Measurements from ENCODE around the gene HK3. TPM values are rescaled to one million over a fixed set of nuclear protein-coding genes. Genes with fewer than 3 reads are reported as not detected.

The HK3 gene
- polyA plus RNA-seq, 1 donor from 2014 or later = 7.8 TPM

DNA sequence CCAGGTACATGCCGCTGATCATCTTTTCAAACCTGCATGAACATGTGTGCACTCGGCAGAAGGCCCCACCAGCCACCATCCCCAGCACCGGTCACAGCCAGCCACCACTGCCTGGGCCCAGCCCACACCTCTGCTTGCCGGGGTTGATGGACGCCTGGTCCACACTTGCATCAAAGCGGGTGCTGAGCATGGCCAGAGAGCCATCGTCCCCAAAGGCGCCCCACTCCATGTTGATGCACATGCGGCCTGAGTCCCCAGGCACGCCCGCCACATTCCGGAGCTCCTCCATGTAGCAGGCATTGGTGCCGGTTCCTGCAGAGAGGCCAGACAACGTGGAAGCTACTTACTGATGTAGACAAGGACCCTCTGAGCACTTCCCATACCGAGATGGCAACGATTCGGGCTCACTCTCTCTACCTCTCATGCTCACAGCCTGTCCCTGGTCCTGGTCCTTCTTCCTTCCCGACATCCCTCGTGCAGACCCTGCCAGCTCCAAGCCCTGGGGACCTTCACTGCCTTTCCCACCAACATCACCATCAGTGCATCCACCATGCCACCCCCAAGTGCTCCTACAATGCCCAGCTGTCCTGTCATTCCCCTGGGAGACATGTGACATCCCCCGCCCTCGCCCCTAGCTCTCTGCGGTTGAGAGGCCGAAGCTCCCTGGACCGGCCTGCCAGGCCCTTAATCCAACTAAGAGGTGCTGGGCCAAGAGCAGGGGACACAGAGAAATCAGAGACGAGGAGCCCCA, 17.2 kb downstream of the HK3 start:
- no peaks in the 10 kb centered on the region for H3K9me2 ChIP-seq (ENCODE audit: insufficient read depth, low read length)
- no peak overlapping the region for H3K4me2 ChIP-seq (ENCODE audit: low read length)
- no peaks in the 10 kb centered on the region for H4K20me1 ChIP-seq (ENCODE audit: insufficient read depth)
- H2AFZ ChIP-seq (ENCODE audit: low read depth, low read length) = no peak overlapping the region
- no peaks in the 10 kb centered on the region for H3K27me3 ChIP-seq (ENCODE audit: insufficient read depth, low read depth, low read length)
- H3F3A ChIP-seq (ENCODE audit: insufficient read depth, low read length, poor library complexity, severe bottlenecking) = no peaks in the 10 kb centered on the region
- H3K79me2 ChIP-seq (replicated peaks; ENCODE audit: insufficient read depth, low read length) = no peaks in the 10 kb centered on the region
- TF ChIP-seq POLR2AphosphoS5 (IDR thresholded peaks at IDR 0.05) = no peak
- no peak for TF ChIP-seq MXI1 (conservative IDR thresholded peaks at IDR 0.05; ENCODE audit: poor library complexity, severe bottlenecking)
- TF ChIP-seq EP300 (conservative IDR thresholded peaks at IDR 0.05; ENCODE audit: poor library complexity, severe bottlenecking) = no peak
- TF ChIP-seq, protein P1, sequence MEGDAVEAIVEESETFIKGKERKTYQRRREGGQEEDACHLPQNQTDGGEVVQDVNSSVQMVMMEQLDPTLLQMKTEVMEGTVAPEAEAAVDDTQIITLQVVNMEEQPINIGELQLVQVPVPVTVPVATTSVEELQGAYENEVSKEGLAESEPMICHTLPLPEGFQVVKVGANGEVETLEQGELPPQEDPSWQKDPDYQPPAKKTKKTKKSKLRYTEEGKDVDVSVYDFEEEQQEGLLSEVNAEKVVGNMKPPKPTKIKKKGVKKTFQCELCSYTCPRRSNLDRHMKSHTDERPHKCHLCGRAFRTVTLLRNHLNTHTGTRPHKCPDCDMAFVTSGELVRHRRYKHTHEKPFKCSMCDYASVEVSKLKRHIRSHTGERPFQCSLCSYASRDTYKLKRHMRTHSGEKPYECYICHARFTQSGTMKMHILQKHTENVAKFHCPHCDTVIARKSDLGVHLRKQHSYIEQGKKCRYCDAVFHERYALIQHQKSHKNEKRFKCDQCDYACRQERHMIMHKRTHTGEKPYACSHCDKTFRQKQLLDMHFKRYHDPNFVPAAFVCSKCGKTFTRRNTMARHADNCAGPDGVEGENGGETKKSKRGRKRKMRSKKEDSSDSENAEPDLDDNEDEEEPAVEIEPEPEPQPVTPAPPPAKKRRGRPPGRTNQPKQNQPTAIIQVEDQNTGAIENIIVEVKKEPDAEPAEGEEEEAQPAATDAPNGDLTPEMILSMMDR (IDR thresholded peaks at IDR 0.05; ENCODE audit: poor library complexity, severe bottlenecking) = no peak
- no peak for TF ChIP-seq REST (IDR thresholded peaks at IDR 0.05; ENCODE audit: borderline replicate concordance)
- no peak for TF ChIP-seq SMC3 (conservative IDR thresholded peaks at IDR 0.05; ENCODE audit: poor library complexity)
- TF ChIP-seq TAF1 (IDR thresholded peaks at IDR 0.05; ENCODE audit: low read depth) = no peak
- no peak for TF ChIP-seq RAD21 (conservative IDR thresholded peaks at IDR 0.05)
- TF ChIP-seq EZH2 (IDR thresholded peaks at IDR 0.05; ENCODE audit: borderline replicate concordance, insufficient read depth, low read length, poor library complexity, severe bottlenecking) = no peak
- no peak overlapping the region for H3K27ac ChIP-seq (ENCODE audit: low read length)
- H3K4me3 ChIP-seq (ENCODE audit: low read length) = no peak overlapping the region
- H3K9ac ChIP-seq (ENCODE audit: low read length) = no peak overlapping the region
- H3K36me3 ChIP-seq (ENCODE audit: insufficient read depth, low read length) = no peaks in the 10 kb centered on the region
- no peaks in the 10 kb centered on the region for H3K9me3 ChIP-seq (ENCODE audit: low read length)

- Histone ChIP-seq H3K27me3 (ENCODE audit: insufficient read depth, low read depth, low read length) (no peaks in the 10 kb centered on the region), H3K27ac (ENCODE audit: low read length) (no peak overlapping the region), H3K9me3 (ENCODE audit: low read length) (no peaks in the 10 kb centered on the region), H3K79me2 (replicated peaks; ENCODE audit: insufficient read depth, low read length) (no peaks in the 10 kb centered on the region), H3K4me3 (ENCODE audit: low read length) (no peak overlapping the region), H3F3A (ENCODE audit: insufficient read depth, low read length, poor library complexity, severe bottlenecking) (no peaks in the 10 kb centered on the region), H3K4me2 (ENCODE audit: low read length) (no peak overlapping the region), H4K20me1 (ENCODE audit: insufficient read depth) (no peaks in the 10 kb centered on the region), H3K9ac (ENCODE audit: low read length) (no peak overlapping the region), H3K36me3 (ENCODE audit: insufficient read depth, low read length) (no peaks in the 10 kb centered on the region), H3K9me2 (ENCODE audit: insufficient read depth, low read length) (no peaks in the 10 kb centered on the region), H2AFZ (ENCODE audit: low read depth, low read length) (no peak overlapping the region)
- TF ChIP-seq, protein P1 (IDR thresholded peaks at IDR 0.05; ENCODE audit: poor library complexity, severe bottlenecking) = no peak
- TF ChIP-seq TAF1 (IDR thresholded peaks at IDR 0.05; ENCODE audit: low read depth) (no peak), RAD21 (conservative IDR thresholded peaks at IDR 0.05) (no peak), SMC3 (conservative IDR thresholded peaks at IDR 0.05; ENCODE audit: poor library complexity) (no peak), POLR2AphosphoS5 (IDR thresholded peaks at IDR 0.05) (no peak), EZH2 (IDR thresholded peaks at IDR 0.05; ENCODE audit: borderline replicate concordance, insufficient read depth, low read length, poor library complexity, severe bottlenecking) (no peak), EP300 (conservative IDR thresholded peaks at IDR 0.05; ENCODE audit: poor library complexity, severe bottlenecking) (no peak), MXI1 (conservative IDR thresholded peaks at IDR 0.05; ENCODE audit: poor library complexity, severe bottlenecking) (no peak), REST (IDR thresholded peaks at IDR 0.05; ENCODE audit: borderline replicate concordance) (no peak)
These were observed 18.0 kb downstream of the HK3 start for GRCh38 chr5:176881021-176881749.

Data from neural cell (in vitro differentiated cells).